Measurements from ENCODE around the gene AEBP2. TPM values are rescaled to one million over a fixed set of nuclear protein-coding genes. Genes with fewer than 3 reads are reported as not detected.

Gene AEBP2
- total RNA-seq, 2 experiments from 2014 or later: 42.9 to 44.8 TPM

GRCh38 chr12:19444097-19444496, 4.8 kb downstream of the AEBP2 start:
- Histone ChIP-seq H3K4me1 (ENCODE audit: insufficient read depth, low read length) (peaks cover 42% of the 10 kb centered on the region), H3K4me3 (ENCODE audit: low read length) (no peak overlapping the region), H3K27ac (ENCODE audit: low read depth in 1 of 2, low read length in 2 of 2) (no peak overlapping the region), H3K27me3 (ENCODE audit: control insufficient read depth in 1 of 2, insufficient read depth in 2 of 2, low read length in 2 of 2) (no peaks in the 10 kb centered on the region), H3K9me3 (ENCODE audit: control insufficient read depth in 1 of 2, insufficient read depth in 1 of 2, low read length in 2 of 2) (no peaks in the 10 kb centered on the region), H3K36me3 (ENCODE audit: insufficient read depth, low read length) (peaks cover 3% of the 10 kb centered on the region)
- POLR2A ChIA-PET: no interaction called here
- no peak for DNase-seq
- Mint-ChIP-seq H3K9me3 (no peaks in the 10 kb centered on the region), H3K4me3 (peak overlapping the region; percentile 71), H3K27me3 (no peaks in the 10 kb centered on the region), H3K36me3 (ENCODE audit: low read depth) (peaks cover 55% of the 10 kb centered on the region), H3K27ac (no peak overlapping the region), H3K4me1 (ENCODE audit: low read depth) (peaks cover 77% of the 10 kb centered on the region)
- ATAC-seq (ENCODE audit: poor library complexity): no peak
- CTCF ChIA-PET: interaction anchor here (0.6 to 0.7 kb wide), 2 partner anchors 64 to 68 kb away, joined by 3 read pairs; no protein-coding TSS in a partner anchor
- intact Hi-C loops (cut with DNase I, micrococcal nuclease): loop anchor here (5.0 kb wide), 1 partner anchor 38 kb away; no protein-coding TSS in a partner anchor
- no peak for TF ChIP-seq CTCF (IDR thresholded peaks at IDR 0.05)

GRCh38 chr12:19447386-19447785, 8.1 kb downstream of the AEBP2 start:
- intact Hi-C loops (cut with DNase I, micrococcal nuclease): no loop called here
- Mint-ChIP-seq H3K4me3 (peak overlapping the region; percentile 48), H3K36me3 (ENCODE audit: low read depth) (peaks cover 38% of the 10 kb centered on the region), H3K27ac (peak overlapping the region; percentile 51), H3K9me3 (no peaks in the 10 kb centered on the region), H3K27me3 (no peaks in the 10 kb centered on the region), H3K4me1 (ENCODE audit: low read depth) (peaks cover 86% of the 10 kb centered on the region)
- Histone ChIP-seq H3K9me3 (ENCODE audit: control insufficient read depth in 1 of 2, insufficient read depth in 1 of 2, low read length in 2 of 2) (no peaks in the 10 kb centered on the region), H3K27me3 (ENCODE audit: control insufficient read depth in 1 of 2, insufficient read depth in 2 of 2, low read length in 2 of 2) (no peaks in the 10 kb centered on the region), H3K36me3 (ENCODE audit: insufficient read depth, low read length) (peaks cover 3% of the 10 kb centered on the region), H3K4me3 (ENCODE audit: low read length) (no peak overlapping the region), H3K4me1 (ENCODE audit: insufficient read depth, low read length) (peaks cover 47% of the 10 kb centered on the region), H3K27ac (ENCODE audit: low read depth in 1 of 2, low read length in 2 of 2) (no peak overlapping the region)
- no peak for TF ChIP-seq CTCF (IDR thresholded peaks at IDR 0.05)
- ATAC-seq (ENCODE audit: poor library complexity) (no peak), DNase-seq (no peak)
- ChIA-PET POLR2A (no interaction called here), CTCF (no interaction called here)

GRCh38 chr12:19449814-19450213, 10.5 kb downstream of the AEBP2 start:
- H3K4me1 ChIP-seq (ENCODE audit: insufficient read depth, low read length): peaks cover 37% of the 10 kb centered on the region
- peaks cover 33% of the 10 kb centered on the region for H3K36me3 Mint-ChIP-seq (ENCODE audit: low read depth)
- peaks cover 92% of the 10 kb centered on the region for H3K4me1 Mint-ChIP-seq (ENCODE audit: low read depth)
- no peak for ATAC-seq (ENCODE audit: poor library complexity)
- H3K27me3 ChIP-seq (ENCODE audit: control insufficient read depth in 1 of 2, insufficient read depth in 2 of 2, low read length in 2 of 2): no peaks in the 10 kb centered on the region
- ChIA-PET POLR2A (no interaction called here), CTCF (interaction anchor here (1.2 kb wide), 1 partner anchor 10 kb away, joined by 3 read pairs; no protein-coding TSS in a partner anchor)
- peak overlapping the region; percentile 32 for H3K27ac Mint-ChIP-seq
- H3K9me3 Mint-ChIP-seq: no peaks in the 10 kb centered on the region
- intact Hi-C loops (cut with DNase I, micrococcal nuclease): no loop called here
- H3K4me3 ChIP-seq (ENCODE audit: low read length): no peak overlapping the region
- no peaks in the 10 kb centered on the region for H3K9me3 ChIP-seq (ENCODE audit: control insufficient read depth in 1 of 2, insufficient read depth in 1 of 2, low read length in 2 of 2)
- H3K36me3 ChIP-seq (ENCODE audit: insufficient read depth, low read length): peaks cover 3% of the 10 kb centered on the region
- no peak overlapping the region for H3K4me3 Mint-ChIP-seq
- no peak for TF ChIP-seq CTCF (IDR thresholded peaks at IDR 0.05)
- no peak for DNase-seq
- H3K27ac ChIP-seq (ENCODE audit: low read depth in 1 of 2, low read length in 2 of 2): no peak overlapping the region
- H3K27me3 Mint-ChIP-seq: no peaks in the 10 kb centered on the region

Measured in CD4-positive, alpha-beta T cell (primary cell).